B cell (primary cell): ENCODE data around the gene MYO16. TPM values are rescaled to one million over a fixed set of nuclear protein-coding genes. Genes with fewer than 3 reads are reported as not detected.

Experiments used
- ATAC-seq: fragments of 200-7000 bp; cut with Tn5 transposase; one replicate; pipeline ENCODE4 v1.10.0; 2021; ENCODE audit warnings: low read depth, mild to moderate bottlenecking, moderate number of reproducible peaks, moderate library complexity
- CTCF ChIA-PET: fragments of 350-600 bp; sonication (Branson Sonifier 250); formaldehyde crosslinking; loops from one replicate; lab custom pipeline; 2021; ENCODE audit warnings: antibody characterized with exemption, inconsistent platforms; lab: Charles Lee
- POLR2A ChIA-PET: fragments of 350-600 bp; sonication (Branson Sonifier 250); formaldehyde crosslinking; loops from one replicate; lab custom pipeline; 2021; ENCODE audit warnings: antibody characterized with exemption; lab: Charles Lee
- DNase-seq: peaks from one replicate; pipeline ENCODE4 v3.0.0; 2013
- H2AFZ ChIP-seq: 2 replicates; pipeline ENCODE4 v1.6.1; 2012; ENCODE audit warnings: mild to moderate bottlenecking, low read depth, low read length; ENCODE audit not compliant: insufficient read depth, poor library complexity, severe bottlenecking
- H3K27ac ChIP-seq, 2 donors: 1 replicate in 1 of 2; 2 replicates in 1 of 2; pipeline ENCODE4 v1.5.1; 2012 to 2013; ENCODE audit warnings: low read length in 2 of 2, mild to moderate bottlenecking in 2 of 2, moderate library complexity in 1 of 2
- H3K27me3 ChIP-seq, 4 experiments: fragments of 200-600 bp in 1 of 4; sonication (generic) in 1 of 4; replicated peaks in 1 of 4; 1 replicate in 2 of 4; 2 replicates in 2 of 4; pipeline versions ENCODE4 v1.6.1 to v1.7.0; 2013 to 2016; ENCODE audit warnings: low read length in 3 of 4, mild to moderate bottlenecking in 2 of 4, mixed read lengths in 1 of 4, moderate library complexity in 1 of 4; ENCODE audit not compliant: insufficient read depth in 4 of 4, control insufficient read depth in 3 of 4; ENCODE audit errors: control extremely low read depth in 1 of 4
- H3K36me3 ChIP-seq, 2 experiments: replicated peaks in 1 of 2; 1 replicate in 1 of 2; 2 replicates in 1 of 2; pipeline versions ENCODE4 v1.6.1 to v1.7.1; 2013; ENCODE audit warnings: low read length in 1 of 2; ENCODE audit not compliant: insufficient read depth in 2 of 2, control insufficient read depth in 1 of 2; ENCODE audit errors: control extremely low read depth in 1 of 2, extremely low read depth in 1 of 2
- H3K4me1 ChIP-seq, 2 donors: fragments of 200-600 bp in 1 of 2; sonication (generic) in 1 of 2; 1 replicate in 1 of 2; 2 replicates in 1 of 2; pipeline versions ENCODE4 v1.5.1 to v1.6.1; 2013 to 2017; ENCODE audit warnings: low read length in 2 of 2; ENCODE audit not compliant: control insufficient read depth in 2 of 2, insufficient read depth in 2 of 2
- H3K4me2 ChIP-seq: replicated peaks from 2 replicates; pipeline ENCODE3; 2012; ENCODE audit warnings: mild to moderate bottlenecking, low read depth, low read length; ENCODE audit not compliant: poor library complexity, severe bottlenecking
- H3K4me3 ChIP-seq, 5 experiments: fragments of 200-600 bp in 1 of 5; sonication (generic) in 1 of 5; 1 replicate in 3 of 5; 2 replicates in 2 of 5; pipeline versions ENCODE4 v1.5.1 to v1.7.0; 2011 to 2016; ENCODE audit warnings: low read length in 4 of 5, mild to moderate bottlenecking in 4 of 5, low read depth in 2 of 5, control low read depth in 1 of 5, moderate library complexity in 1 of 5; ENCODE audit not compliant: insufficient read depth in 1 of 5; ENCODE audit errors: control extremely low read depth in 1 of 5, extremely low read depth in 1 of 5
- H3K79me2 ChIP-seq: fragments of 200-600 bp; sonication (generic); one replicate; pipeline ENCODE4 v1.6.0; 2016; ENCODE audit warnings: low read length; ENCODE audit not compliant: control insufficient read depth, insufficient read depth
- H3K9ac ChIP-seq: fragments of 200-600 bp; sonication (generic); 2 replicates; pipeline ENCODE4 v1.6.1; 2017; ENCODE audit warnings: mild to moderate bottlenecking, low read length, moderate library complexity
- H3K9me3 ChIP-seq, 3 donors: one replicate each; pipeline versions ENCODE4 v1.6.1 to v1.7.1; 2013; ENCODE audit warnings: low read length in 2 of 3; ENCODE audit not compliant: control insufficient read depth in 2 of 3, insufficient read depth in 1 of 3; ENCODE audit errors: control extremely low read depth in 1 of 3
- H4K20me1 ChIP-seq: 2 replicates; pipeline ENCODE4 v1.6.0; 2012; ENCODE audit warnings: mild to moderate bottlenecking, low read length; ENCODE audit not compliant: insufficient read depth, control insufficient read depth, poor library complexity, severe bottlenecking
- H3K27ac Mint-ChIP-seq: one replicate; pipeline ENCODE4 v1.8.0; 2021; ENCODE audit warnings: mixed read lengths
- H3K27me3 Mint-ChIP-seq: one replicate; pipeline ENCODE4 v1.8.0; 2021; ENCODE audit warnings: mixed read lengths
- H3K4me1 Mint-ChIP-seq: one replicate; pipeline ENCODE4 v1.8.0; 2021; ENCODE audit warnings: mixed read lengths
- H3K4me3 Mint-ChIP-seq: one replicate; pipeline ENCODE4 v1.8.0; 2021; ENCODE audit warnings: mixed read lengths
- H3K9me3 Mint-ChIP-seq: one replicate; pipeline ENCODE4 v1.8.0; 2022; ENCODE audit warnings: mixed read lengths; ENCODE audit not compliant: insufficient read depth
- EZH2 ChIP-seq: IDR thresholded peaks from 2 replicates; pipeline ENCODE4 v1.6.1; 2012; ENCODE audit warnings: borderline replicate concordance, low read depth, mild to moderate bottlenecking, moderate library complexity, low read length; ENCODE audit not compliant: insufficient read depth, poor library complexity, severe bottlenecking
- WGBS: methylation state at CpG from one replicate; pipeline ENCODE4 v1.1.5; 2013; ENCODE audit warnings: missing lambda C conversion rate; ENCODE audit not compliant: insufficient coverage; 5-methylcytosine and 5-hydroxymethylcytosine counted together
- intact Hi-C: fragments of 100-400 bp; cut with micrococcal nuclease; formaldehyde crosslinking; loops from one replicate; pipeline ENCODE4 v1.10.0; 2022
- polyA plus RNA-seq: library from polyadenylated mRNA; depleted of rRNA; stranded (reverse); fragments of >200 nt; gene quantifications from 2 replicates; pipeline ENCODE4 v1.2.3, GENCODE V29; 2012
- total RNA-seq, 2 donors: library from RNA; stranded (reverse); fragments of 120-200 nt in 1 of 2; gene quantifications; 1 replicate in 1 of 2; 2 replicates in 1 of 2; pipeline versions ENCODE4 v1.2.3 to v1.2.4, GENCODE V29; 2013 to 2022
- TF ChIP-seq, protein P1 (sequence below): fragments of 200-600 bp; IDR thresholded peaks from one replicate; pipeline ENCODE4 v1.8.0; 2022; ENCODE audit warnings: antibody characterized with exemption, mild to moderate bottlenecking

Gene MYO16
- total and polyA plus RNA-seq, 2 donors (not counting 1 experiment from before 2014, with no cell fraction given): not detected

DNA sequence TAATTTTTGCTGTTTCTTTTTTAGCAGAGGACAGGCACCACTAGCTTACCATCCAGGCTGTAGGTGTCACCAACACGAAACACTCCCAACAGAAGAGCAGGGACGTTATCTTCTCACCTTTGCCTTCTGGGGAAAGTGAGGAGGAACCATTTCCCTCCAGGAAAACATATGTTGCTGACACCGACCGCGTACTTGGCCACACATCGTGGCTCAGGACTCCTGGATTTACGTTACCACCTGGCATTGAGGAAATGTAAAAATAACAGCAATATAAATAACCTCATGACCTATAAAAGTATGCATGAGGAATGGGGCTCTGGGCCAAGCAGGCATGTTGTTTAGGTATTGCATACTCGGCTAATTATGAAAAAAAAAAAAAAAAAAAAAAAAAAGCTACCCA is 525.1 kb downstream of the MYO16 start:
- Histone ChIP-seq H3K4me3 (no peak overlapping the region), H3K27me3 (peaks cover 0 to 8% (median 2%) of the 10 kb centered on the region in 4 experiments), H3K79me2 (no peaks in the 10 kb centered on the region), H3K9me3 (no peaks in the 10 kb centered on the region), H3K9ac (no peak overlapping the region), H2AFZ (no peak overlapping the region), H3K4me2 (no peak overlapping the region), H3K36me3 (no peaks in the 10 kb centered on the region), H4K20me1 (no peaks in the 10 kb centered on the region), H3K4me1 (peaks cover 0 to under 1% of the 10 kb centered on the region in 2 donors), H3K27ac (no peak overlapping the region)
- intact Hi-C loops: no loop called here
- no peak overlapping the region for H3K27ac Mint-ChIP-seq
- DNase-seq (no peak), ATAC-seq (no peak)
- H3K4me3 Mint-ChIP-seq: no peak overlapping the region
- ChIA-PET CTCF (interaction anchor here (0.8 kb wide), 1 partner anchor 13 kb away, joined by 3 read pairs; no protein-coding TSS in a partner anchor), POLR2A (no interaction called here)
- WGBS: 0% methylated on average over 1 of the region's 8 CpGs
- peaks cover 2% of the 10 kb centered on the region for H3K4me1 Mint-ChIP-seq
- peaks cover 40% of the 10 kb centered on the region for H3K27me3 Mint-ChIP-seq
- H3K9me3 Mint-ChIP-seq: no peaks in the 10 kb centered on the region
- no peak for TF ChIP-seq EZH2
- TF ChIP-seq, protein P1, sequence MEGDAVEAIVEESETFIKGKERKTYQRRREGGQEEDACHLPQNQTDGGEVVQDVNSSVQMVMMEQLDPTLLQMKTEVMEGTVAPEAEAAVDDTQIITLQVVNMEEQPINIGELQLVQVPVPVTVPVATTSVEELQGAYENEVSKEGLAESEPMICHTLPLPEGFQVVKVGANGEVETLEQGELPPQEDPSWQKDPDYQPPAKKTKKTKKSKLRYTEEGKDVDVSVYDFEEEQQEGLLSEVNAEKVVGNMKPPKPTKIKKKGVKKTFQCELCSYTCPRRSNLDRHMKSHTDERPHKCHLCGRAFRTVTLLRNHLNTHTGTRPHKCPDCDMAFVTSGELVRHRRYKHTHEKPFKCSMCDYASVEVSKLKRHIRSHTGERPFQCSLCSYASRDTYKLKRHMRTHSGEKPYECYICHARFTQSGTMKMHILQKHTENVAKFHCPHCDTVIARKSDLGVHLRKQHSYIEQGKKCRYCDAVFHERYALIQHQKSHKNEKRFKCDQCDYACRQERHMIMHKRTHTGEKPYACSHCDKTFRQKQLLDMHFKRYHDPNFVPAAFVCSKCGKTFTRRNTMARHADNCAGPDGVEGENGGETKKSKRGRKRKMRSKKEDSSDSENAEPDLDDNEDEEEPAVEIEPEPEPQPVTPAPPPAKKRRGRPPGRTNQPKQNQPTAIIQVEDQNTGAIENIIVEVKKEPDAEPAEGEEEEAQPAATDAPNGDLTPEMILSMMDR: no peak

DNA sequence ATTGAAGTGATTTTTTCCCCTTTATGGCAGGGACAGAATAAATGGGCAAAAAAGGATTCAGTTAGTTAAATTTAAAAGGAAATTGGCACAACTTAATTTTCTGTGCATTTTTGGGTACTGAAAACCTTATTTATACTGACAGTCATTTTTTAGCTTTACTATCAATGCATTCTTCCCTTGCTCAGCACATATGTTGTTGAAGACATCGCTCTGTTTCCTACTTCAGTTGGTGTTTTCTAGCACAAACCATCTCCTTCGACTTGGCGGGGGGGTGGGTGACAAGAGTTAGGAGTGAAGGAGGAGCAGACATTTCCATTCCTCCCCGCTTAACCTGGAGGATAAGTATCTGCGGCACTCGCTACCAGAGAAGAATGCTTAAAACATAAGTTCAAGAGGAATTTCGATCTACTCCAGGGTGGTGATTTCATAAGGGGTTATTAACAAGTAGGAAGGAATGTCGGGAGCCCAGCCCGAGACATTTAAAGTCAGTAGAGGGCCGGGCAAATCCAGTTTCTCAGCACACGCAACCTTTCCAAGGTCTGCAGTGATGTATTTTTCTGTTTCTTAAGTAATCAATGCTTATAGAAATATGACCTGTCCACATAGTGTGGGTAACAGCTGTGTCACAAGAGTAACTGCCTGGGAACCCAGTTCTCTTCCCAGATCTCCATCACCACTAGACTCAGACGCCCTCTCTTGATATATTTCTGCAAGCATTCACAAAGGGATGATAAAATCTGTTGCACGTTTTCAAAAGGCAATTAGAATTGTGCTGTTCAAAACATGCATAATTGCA is 525.8 kb downstream of the MYO16 start:
- no peaks in the 10 kb centered on the region for H3K79me2 ChIP-seq
- H3K9ac ChIP-seq: no peak overlapping the region
- ChIA-PET CTCF (interaction anchor here (0.8 to 1.6 kb wide), 2 partner anchors 9 to 14 kb away, joined by 3 to 6 read pairs; no protein-coding TSS in a partner anchor), POLR2A (no interaction called here)
- Mint-ChIP-seq H3K4me3 (no peak overlapping the region), H3K27me3 (peaks cover 37% of the 10 kb centered on the region), H3K4me1 (peaks cover 7% of the 10 kb centered on the region), H3K9me3 (no peaks in the 10 kb centered on the region), H3K27ac (no peak overlapping the region)
- H3K36me3 ChIP-seq: no peaks in the 10 kb centered on the region
- ATAC-seq (no peak), DNase-seq (no peak)
- H2AFZ ChIP-seq: no peak overlapping the region
- no peak overlapping the region for H3K27ac ChIP-seq
- H3K4me2 ChIP-seq: no peak overlapping the region
- intact Hi-C loops: no loop called here
- H3K4me3 ChIP-seq: no peak overlapping the region
- H4K20me1 ChIP-seq: no peaks in the 10 kb centered on the region
- H3K27me3 ChIP-seq: peaks cover 0 to 8% (median 3%) of the 10 kb centered on the region in 4 experiments
- TF ChIP-seq, protein P1: no peak
- no peak for TF ChIP-seq EZH2
- whole genome bisulfite sequencing: 95% methylated on average over 10 of the region's 13 CpGs
- H3K4me1 ChIP-seq: peaks cover 0 to 5% of the 10 kb centered on the region in 2 donors
- H3K9me3 ChIP-seq: no peaks in the 10 kb centered on the region
